ENCODE data around the gene WIPF3. TPM values are rescaled to one million over a fixed set of nuclear protein-coding genes. Genes with fewer than 3 reads are reported as not detected.

The WIPF3 gene, protein sequence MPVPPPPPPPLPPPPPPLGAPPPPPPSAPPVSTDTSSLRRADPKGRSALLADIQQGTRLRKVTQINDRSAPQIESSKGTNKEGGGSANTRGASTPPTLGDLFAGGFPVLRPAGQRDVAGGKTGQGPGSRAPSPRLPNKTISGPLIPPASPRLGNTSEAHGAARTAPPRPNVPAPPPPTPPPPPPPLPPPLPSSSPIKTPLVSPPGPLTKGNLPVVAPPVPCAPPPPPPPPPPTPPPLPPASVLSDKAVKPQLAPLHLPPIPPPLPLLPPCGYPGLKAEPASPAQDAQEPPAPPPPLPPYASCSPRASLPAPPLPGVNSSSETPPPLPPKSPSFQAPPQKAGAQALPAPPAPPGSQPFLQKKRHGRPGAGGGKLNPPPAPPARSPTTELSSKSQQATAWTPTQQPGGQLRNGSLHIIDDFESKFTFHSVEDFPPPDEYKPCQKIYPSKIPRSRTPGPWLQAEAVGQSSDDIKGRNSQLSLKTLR
- total RNA-seq: not detected in 2 replicates

DNA sequence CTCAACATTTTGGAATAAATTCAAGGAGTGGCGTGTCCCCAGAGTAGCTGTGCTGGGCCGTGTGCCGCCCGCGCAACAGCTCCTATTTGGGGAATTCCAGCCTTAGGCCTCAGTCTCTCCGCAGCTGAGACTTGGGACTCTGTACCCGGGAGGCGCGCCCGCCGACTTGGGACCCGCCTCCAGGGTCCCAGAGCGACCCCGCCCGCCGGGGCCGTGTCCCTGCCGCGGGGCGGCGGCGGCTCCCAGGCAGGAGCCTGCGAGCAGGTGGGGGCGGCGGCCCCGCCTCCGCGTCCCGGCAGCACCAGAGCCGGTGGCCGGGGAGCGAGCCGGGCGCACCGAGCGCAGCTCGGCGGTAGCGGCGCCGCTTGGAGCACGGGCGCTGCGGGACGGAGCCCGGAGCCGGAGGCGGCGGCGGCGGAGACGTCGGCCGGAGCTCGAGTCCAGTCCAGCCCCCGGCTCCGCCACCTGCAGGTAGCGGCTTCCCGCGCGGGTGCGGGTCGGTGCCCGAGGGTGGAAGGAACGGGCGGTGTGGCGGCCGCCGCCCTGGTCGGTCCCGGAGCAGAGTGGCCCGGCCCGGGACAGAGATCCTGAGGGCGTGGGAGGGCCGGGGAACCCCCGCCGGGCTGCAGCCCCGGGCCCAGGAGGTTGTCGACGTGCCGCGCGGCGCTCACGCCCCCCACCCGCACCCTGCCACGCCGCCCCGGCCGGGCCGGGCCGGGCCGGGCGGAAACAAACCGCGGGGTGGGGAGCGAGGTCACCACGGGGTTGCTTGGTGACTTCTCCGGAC lies at the start of gene WIPF3:
TSS of gene WIPF3 (plus strand) at position 301 of the 787 bp plus-strand sequence. CDS start 28,217 bp downstream, outside the sequence.
- DNase-seq (ENCODE audit: low read depth in 2 of 2): peak in 1 of 2 donors; percentile 17

DNA sequence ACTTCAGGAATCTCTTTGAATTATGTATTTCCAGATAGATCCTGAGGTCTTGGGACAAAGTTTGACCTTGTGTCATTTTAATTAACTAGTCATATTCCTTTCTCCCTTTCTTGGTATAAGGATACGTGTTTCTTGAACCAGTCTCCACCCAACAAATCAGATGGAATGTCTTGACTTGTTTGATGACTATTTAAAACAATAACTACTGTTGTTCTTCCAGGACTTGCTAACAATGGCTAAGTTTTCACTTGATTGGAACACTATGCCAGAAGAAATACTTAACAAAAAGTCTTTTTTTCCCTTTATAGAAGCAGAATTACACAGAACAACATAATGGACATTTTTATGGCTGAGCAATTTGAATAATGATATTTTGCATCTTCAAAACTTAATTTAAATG lies 43.0 kb upstream of the WIPF3 start:
- no peak for DNase-seq (ENCODE audit: low read depth in 2 of 2)

DNA sequence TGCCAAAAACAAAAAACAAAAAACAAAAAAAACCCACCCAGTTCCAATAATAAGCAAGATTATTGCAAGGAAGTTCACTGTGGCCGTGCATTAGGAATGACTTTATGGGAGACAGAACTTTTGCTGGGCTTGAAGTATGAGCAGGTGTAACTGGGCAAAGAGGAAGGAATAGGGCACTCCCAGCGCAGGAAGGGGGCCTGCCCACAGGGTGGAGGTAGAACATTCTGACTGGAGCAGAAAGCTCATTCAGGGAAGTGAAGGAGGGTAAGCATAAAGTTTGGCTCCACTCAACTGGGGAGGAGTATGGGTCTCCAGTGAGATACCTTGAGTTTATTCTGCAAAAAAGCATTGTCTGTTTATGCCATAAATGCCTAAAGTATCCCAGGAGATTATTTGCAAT lies 42.1 kb upstream of the WIPF3 start:
- DNase-seq (ENCODE audit: low read depth in 2 of 2): no peak

DNA sequence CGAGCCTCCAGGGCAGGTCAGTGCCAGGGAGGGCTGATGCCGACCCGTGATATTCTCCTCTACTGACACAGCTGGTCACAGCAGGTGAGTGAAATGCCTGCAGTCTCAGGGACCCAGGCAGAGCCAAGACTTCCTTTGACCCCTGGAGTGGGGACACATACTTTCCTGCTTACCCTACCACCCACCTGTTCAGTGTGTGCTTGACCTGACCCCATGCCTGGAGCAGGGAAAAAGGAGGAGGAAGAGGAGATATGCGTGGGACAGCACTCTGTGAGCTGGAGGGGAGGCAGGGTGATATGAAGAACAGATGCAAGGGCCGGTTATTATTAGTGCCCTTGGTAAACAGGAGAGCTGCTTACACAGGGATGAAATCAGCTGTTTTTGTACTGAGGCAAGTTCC lies 40.8 kb upstream of the WIPF3 start:
- no peak for DNase-seq (ENCODE audit: low read depth in 2 of 2)

DNA sequence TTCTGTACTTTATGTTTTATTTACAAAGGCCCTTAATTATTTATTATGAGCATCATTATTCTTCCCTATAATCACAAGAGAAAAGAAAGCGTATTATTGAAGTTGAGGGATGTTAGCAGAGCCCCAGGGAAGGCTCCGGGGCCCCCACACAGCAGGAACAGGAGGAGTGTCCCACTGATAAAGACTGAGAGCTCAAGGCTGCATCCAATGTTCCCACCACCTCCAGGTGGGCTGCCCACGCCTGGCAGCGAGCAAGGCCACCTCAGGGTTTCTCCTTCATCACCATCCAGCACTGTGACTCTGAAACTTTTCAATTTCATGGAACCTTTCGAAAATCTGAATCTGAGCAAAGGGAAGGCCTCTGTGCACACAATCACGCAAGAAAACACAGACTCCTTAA lies 35.9 kb upstream of the WIPF3 start:
- no peak for DNase-seq (ENCODE audit: low read depth in 2 of 2)

DNA sequence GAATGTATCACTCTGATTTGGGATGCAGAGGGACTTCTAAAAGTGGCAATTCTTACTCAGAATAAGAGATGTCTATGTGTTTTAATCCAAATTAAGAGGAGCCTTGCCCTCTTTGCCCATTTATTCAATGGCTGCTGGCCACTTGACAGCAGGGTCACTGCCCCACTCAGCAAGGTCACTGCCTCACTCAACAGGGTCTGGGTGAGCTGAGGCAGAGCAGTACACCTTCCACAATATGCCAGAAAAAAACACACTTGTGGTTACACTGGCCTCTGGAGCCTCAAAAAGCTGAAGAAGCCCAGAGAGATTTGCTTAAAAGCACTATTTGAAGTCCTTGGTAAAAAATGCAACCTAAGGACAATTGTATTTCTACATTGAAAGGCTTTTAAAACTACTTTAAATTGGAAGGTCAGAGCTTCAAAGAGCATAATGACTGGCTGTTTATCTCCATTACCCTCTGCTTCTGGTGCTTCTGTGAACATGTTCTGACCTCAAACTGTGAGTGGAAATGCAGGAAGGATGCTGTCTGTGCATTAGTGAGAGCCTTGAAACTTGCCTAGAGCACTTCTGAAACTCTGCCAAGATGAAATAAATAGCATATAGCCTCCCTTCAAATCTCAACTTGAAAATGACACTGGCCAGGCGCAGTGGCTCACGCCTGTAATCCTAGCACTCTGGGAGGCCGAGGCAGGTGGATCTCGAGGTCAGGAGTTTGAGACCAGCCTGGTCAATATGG lies 35.1 kb upstream of the WIPF3 start:
- DNase-seq (ENCODE audit: low read depth in 2 of 2): peak in 1 of 2 donors; percentile 10

DNA sequence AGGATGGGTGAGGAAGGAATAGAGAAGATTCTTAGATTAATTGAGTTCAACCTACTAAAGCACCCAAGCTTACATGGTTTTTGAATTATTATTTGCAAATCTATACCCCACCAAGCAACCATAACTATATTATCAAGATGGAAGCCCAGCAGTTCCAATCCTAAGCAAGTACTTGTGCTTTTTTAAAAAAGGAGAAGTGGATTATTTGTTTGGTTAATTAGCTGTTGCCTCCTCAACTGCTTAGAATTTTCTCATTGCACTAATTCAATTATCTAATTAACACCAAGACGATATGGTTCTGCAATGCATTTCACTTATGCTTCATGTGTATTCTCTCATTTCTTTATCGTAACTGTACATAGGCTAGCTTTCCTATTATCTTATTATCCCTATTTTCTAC lies 27.3 kb upstream of the WIPF3 start:
- DNase-seq (ENCODE audit: low read depth in 2 of 2): no peak

DNA sequence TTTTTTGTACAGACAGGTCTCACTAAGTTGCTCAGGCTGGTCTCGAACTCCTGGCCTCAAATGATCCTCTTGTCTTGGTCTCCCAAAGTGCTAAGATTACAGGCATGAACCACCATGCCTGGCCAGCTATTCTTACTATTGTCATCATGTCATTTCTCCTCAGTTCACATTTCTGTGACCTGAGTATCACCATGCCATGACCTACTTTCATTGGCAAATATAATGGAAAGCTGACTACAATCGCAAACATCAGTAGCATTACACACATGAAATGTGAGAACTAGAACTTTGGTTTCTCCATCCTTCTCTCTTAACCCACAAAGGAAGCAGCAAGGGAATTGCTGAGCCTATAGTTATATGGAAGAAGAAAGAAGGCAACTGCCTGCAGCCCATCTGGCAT lies 26.0 kb upstream of the WIPF3 start:
- no peak for DNase-seq (ENCODE audit: low read depth in 2 of 2)

DNA sequence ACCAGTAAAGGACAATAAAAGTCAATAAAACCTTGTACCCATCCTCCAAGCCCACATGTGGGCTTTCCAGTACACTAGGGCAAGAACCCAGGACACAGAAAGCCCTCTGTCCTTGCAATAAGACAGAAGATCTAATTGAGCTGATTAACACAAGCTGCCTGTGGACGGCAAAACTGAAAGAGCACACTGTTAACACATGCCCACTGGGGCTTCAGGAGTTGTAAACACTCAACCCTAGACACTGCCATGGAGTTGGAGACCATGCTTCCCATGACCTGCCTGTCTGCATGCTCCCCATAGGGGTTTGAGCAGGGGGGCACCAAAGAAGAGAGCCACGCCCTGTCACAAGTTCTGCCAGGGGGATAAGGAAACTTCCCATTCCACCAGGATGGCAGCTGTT lies 22.6 kb upstream of the WIPF3 start:
- no peak for DNase-seq (ENCODE audit: low read depth in 2 of 2)

DNA sequence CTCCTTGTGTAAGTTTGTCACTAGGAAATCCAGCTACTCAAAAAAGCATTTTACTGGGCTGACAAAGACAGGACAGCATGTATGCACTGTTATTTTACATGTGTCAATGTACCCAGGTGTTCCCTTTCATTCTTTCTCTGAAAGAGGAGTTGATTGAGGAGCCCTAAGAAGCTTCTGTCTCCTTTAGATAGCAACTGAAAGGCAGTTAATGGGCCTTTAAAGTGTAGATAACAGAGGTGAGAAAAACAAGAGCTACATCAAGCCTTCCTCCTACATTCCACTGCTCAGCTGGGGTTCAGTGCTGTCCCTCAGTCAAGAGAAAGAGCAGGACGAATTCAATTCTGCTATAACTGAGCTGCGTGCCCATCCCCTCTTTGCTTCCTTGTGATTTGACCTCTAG lies 12.8 kb upstream of the WIPF3 start:
- DNase-seq (ENCODE audit: low read depth in 2 of 2): no peak

DNA sequence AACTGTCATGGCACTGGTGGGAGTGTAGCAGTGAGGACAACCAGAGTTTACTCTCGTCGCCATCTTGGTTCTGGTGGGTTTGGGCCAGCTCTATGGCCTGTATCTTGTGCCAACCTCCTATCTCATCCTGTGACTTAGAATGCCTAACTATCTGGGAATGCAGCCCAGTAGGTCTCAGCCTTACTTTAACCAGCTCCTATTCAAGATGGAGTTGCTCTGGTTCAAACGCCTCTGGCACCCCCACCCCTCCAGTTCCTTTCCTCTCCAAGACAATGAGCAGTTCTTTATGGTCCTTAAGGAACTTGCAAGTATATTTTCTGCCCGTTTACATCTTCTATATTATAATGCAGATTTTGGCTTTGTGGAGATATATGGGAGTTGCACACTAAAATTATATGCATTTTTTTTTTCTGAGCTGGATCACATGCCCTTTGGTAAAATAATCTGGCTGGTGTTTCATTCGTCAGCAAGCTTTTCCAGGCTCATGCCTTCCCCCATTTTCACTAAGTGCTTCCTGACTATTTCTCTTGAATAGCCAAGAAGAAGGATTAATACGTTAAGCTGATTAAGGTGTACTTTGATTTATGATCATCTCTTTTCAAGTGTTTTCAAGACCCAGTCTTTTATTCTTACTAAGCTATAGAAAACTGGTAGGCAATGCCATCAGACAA lies 11.2 kb upstream of the WIPF3 start:
- DNase-seq (ENCODE audit: low read depth in 2 of 2): no peak

DNA sequence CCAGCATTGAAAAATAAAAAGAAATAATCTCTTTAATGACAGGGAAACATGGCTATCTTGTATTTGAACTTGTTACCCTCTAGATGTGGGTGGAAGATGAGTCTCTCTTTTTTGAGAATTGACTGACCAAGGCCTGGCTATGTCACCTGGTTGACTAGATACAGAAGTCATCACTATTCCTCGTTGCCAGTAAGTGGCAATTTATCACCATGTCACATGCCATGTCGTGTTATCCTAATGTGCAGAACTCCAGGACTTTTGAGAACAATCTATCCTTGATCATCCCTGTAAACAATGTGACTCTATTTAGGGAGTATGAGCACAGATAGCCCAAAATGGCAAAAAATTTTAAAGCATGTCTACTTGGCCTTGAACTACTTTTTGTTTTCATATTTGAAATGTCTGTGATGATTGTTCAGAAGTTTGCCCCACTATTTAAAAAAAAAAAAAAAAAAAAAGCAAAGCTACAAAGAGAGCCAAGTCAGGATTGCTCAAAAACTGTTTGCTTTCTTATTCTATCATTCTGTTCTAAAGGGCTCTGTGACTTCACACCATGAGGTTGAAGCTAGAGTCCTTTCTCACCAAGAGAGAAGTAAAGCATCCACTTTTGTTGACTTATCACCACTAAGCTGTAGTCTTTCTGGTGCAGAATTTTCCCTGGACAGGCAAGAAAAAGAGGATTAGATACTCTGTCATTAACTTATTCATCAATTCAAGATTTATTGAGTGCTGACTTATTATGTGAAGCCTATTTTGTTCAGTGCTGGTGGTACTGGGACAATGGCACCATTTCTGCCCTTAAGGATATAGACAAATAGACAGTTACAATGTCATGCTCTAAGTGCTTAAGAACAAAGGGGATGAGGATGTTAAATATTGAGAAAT lies 10.4 kb upstream of the WIPF3 start:
- no peak for DNase-seq (ENCODE audit: low read depth in 2 of 2)

DNA sequence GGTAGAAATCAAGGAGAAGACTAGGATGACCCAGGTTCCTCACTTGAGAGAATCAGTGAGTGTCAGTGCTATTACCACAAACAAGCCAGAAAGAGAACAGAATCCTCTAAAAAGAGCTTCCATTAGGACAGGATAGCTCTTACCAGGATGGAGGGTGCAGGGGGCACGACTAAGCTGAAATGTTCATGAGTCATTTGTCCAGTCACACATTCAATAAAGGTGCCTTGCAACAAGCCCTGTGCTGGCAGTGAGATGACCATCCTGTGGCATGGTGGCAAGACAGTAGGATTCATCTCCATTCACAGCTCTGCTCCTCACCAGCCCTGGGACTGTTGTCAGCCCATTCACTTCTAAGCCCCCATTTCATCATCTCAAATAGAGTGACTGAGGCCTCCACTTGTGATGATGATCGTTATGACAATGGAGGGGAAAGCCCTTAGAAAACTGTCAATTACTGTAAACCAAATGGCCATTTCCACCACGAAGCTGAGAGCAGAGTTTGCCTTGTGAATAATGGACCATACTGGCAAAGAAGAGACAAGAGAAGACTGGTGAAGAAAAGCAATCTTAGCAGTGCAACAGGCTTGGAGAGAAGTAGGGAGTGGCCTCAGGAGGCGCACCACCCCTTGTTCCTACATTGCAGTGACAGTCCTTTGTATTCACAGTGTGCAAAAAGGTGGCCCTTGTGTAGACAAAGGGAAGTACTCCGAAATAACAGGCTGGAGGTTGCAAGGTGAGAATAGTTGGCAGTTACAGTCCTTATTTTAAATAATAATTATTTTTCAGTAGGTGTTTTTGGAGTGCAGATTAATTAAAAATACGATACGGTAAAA lies 9.0 kb upstream of the WIPF3 start:
- no peak for DNase-seq (ENCODE audit: low read depth in 2 of 2)

DNA sequence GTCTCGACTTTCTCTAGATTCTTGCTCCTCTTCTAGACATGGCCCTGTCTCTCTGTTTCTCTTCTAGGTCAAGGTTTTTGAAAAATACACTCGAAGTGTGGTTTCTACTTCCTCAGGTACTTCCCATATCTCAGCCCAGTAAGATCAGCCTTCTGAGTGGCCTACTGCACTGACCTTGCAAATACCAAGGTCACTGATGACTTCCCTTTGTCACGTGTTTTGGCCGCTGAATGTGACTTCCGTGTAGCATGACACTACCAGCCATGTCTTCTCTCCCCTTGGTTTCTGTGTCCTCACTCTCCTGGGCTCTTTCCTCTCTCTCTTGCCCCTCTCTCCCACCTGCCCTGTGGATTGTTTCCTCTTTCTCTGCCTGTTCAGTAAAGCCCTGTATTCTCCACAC lies 7.9 kb upstream of the WIPF3 start:
- DNase-seq (ENCODE audit: low read depth in 2 of 2): no peak

DNA sequence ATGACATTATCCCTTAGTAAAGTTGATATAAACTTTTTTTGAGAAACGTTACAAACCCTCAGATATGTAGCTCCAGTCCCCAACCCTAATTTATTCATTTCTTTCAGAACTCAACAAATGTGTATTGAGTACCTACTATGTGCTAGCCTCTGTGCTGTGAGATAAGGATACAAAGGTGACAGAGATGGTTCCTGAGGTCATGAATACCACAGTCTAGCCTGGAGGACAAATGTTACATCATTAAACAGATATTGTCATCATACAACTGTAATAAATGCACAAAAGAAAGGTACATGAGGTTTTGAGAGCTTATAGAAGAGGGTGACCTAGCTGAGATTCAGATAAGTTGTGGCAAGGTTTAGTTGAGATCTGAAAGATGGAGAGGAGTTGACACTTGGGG lies 4.4 kb upstream of the WIPF3 start:
- DNase-seq (ENCODE audit: low read depth in 2 of 2): no peak

DNA sequence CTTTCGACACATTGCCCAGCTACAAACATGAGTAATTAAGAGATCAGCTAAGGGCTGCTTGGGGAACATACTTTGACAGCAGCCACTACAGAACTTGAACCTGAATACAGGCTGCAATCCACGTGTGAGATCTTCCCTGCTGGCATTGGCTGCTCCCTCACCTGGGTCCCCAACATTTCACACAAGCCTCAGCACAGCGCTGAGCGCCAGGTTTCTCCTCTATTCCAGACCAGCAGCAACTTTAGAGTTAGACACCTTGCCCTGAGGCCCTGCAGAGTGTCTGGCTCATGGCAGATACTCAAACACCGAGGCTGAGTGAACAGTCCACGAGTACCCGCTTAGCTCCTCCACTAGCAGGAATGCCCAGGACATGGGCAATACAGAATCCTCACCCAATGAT lies 1.3 kb upstream of the WIPF3 start:
- no peak for DNase-seq (ENCODE audit: low read depth in 2 of 2)

DNA sequence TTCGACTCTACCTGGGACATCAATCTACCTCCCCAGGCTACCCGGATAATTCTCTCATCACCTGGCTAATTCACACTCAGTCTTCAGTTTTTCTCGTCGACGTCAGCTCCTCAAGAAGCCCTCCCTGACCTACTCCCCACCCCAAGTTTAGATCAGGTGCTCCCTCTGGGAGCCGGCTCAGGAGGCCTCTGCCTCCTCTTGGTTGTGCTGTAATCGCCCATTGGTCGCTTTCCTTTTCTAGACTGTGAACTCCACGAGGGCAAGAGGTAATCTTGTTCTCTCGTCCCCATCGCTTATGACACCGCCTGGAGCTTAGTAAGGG lies 461 bp upstream of the WIPF3 start:
- no peak for DNase-seq (ENCODE audit: low read depth in 2 of 2)

DNA sequence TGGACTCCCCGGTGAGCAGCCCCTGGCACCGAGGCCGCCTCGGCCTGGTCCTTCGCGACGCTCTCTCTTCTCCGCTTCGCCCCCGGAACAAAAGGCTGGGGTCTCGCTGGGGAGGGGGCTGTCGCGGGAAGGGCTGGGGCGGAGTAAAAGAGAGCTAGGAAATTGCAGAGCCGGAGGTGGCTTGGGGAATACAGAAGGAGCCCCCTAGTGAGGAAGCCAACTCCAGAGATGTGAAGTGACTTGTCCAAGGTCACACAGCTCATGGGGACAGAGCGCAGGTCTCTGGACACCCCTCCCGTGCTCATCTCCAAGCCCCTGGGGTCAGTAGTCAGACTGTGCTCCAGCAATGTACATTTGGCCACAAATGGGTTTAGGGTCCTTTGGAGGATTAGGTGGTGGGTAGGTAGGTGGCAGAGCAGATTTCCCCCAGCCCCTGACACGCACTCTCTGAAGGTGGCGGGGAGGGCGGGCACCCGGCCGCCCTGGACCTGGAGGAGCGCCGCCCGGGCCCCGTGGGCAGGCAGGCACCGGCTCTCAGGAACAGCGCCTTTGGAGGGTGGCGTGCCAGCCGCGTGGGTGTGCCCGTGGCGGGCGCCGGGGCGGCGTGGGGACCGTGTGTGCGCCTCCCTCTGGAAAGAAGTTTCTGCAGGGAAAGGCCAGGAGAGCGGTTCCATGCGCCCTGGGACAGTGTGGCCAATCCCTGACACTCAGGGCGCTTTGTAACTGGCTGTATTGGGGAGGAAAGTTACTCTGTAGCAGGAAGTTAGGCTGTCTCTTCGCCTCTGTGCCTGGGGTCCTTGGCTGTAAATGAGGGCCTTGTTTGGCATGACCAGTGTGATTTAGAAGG lies 910 bp downstream of the WIPF3 start:
- peak in 1 of 2 donors; percentile 10 for DNase-seq (ENCODE audit: low read depth in 2 of 2)
